ENCODE data around the gene SYNDIG1.

- TF ChIP-seq CTCF (IDR thresholded peaks at IDR 0.05) (no peak), TCF7L2 (IDR thresholded peaks at IDR 0.05; ENCODE audit: low read depth, low read length) (no peak), POLR2AphosphoS5 (IDR thresholded peaks at IDR 0.05; ENCODE audit: low read depth, low read length) (no peak)
- TF ChIP-seq, protein P1, sequence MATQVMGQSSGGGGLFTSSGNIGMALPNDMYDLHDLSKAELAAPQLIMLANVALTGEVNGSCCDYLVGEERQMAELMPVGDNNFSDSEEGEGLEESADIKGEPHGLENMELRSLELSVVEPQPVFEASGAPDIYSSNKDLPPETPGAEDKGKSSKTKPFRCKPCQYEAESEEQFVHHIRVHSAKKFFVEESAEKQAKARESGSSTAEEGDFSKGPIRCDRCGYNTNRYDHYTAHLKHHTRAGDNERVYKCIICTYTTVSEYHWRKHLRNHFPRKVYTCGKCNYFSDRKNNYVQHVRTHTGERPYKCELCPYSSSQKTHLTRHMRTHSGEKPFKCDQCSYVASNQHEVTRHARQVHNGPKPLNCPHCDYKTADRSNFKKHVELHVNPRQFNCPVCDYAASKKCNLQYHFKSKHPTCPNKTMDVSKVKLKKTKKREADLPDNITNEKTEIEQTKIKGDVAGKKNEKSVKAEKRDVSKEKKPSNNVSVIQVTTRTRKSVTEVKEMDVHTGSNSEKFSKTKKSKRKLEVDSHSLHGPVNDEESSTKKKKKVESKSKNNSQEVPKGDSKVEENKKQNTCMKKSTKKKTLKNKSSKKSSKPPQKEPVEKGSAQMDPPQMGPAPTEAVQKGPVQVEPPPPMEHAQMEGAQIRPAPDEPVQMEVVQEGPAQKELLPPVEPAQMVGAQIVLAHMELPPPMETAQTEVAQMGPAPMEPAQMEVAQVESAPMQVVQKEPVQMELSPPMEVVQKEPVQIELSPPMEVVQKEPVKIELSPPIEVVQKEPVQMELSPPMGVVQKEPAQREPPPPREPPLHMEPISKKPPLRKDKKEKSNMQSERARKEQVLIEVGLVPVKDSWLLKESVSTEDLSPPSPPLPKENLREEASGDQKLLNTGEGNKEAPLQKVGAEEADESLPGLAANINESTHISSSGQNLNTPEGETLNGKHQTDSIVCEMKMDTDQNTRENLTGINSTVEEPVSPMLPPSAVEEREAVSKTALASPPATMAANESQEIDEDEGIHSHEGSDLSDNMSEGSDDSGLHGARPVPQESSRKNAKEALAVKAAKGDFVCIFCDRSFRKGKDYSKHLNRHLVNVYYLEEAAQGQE (IDR thresholded peaks at IDR 0.05; ENCODE audit: insufficient read depth in 1 of 2, low read depth in 2 of 2, low read length in 1 of 2): no peak
These were observed 224.2 kb downstream of the SYNDIG1 start for GRCh38 chr20:24693466-24694156.

Data from Panc1 (cell line).